NT2/D1 (cell line): ENCODE data around the gene VWDE.

ENCODE experiments used
- SUZ12 ChIP-seq: IDR thresholded peaks from 2 replicates; pipeline ENCODE4 v1.6.1; 2011; ENCODE audit not compliant: insufficient read length, insufficient read depth; ENCODE audit errors: extremely low read depth
- YY1 ChIP-seq: IDR thresholded peaks from 2 replicates; pipeline ENCODE4 v1.6.1; 2011; ENCODE audit not compliant: insufficient read length, insufficient read depth
- ZNF274 ChIP-seq: IDR thresholded peaks from 2 replicates; pipeline ENCODE4 v1.6.1; 2011; ENCODE audit warnings: mild to moderate bottlenecking, low read depth, low read length

DNA sequence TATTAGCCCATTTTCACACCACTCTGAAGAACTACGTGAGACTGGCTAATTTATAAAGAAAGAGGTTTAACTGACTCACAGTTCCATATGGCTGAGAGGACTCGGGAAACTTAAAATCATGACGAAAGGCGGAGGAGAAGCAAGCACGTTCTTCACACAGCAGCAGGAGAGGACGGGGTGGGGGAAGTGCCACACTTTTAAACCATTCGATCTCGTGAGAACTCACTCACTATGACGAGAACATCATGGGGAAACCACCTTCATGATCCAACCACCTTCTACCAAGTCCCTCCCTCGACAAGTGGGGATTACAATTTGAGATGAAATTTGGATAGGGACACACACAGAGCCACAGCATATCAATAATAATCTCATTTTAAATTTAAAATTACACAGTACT is 80.2 kb downstream of the VWDE start:
- TF ChIP-seq YY1 (no peak), ZNF274 (no peak), SUZ12 (no peak)
